GM18507 (cell line): ENCODE results near the gene ARF3.
A peak's percentile ranks its signal among the peaks of the same experiment; 100 is the strongest.

Experiments used
- DNase-seq: peaks from one replicate; pipeline ENCODE4 v3.0.0; 2011; ENCODE audit warnings: low read depth; ENCODE audit not compliant: insufficient read length; ENCODE audit errors: extremely low spot score
- FAIRE-seq: peaks from 2 replicates; lab custom pipeline; 2011; peaks lifted over from hg19 to GRCh38; lab: Jason Lieb, UNC

ARF3 gene

DNA sequence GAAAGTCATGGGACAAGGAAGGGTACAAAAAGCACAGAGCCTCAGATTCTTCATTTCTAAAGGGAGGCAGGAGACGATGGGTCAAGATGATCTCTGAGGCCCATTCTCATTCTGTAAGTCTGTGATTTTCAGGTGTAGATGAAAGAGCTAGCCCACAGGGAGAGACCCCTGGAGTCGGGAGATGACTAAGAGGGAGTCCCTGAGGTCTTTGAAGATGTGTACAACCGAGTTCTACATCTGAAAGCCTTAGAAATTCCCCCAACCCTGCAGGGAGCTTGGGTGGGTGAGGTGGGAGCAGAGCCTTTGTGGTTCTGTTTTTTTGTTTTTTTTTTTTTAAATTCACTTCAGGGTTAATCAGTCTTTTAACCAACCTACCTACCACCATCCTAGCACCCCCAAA is 11.2 kb upstream of the ARF3 start:
- DNase-seq (no peak), FAIRE-seq (no peak)

DNA sequence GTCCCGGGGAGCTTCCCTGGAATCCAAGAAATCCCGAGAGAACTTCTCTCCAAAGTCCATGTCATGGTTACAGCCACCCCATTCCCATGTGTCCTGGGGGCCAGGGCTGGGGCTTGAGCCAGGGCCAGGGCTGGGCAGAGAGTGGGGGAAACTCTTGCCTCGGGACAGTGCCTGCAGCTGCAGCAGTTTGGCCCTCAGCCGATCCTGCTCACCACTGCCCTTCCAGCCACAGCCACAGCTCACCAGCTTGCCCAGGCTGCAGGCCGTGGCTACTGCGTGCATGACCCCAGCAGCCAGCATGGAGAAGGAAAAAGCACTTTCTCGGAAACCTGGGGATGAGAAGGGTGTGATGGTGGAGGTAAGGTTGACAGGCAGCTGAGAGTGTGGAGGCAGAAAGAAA is 10.7 kb upstream of the ARF3 start:
- FAIRE-seq (no peak), DNase-seq (no peak)

DNA sequence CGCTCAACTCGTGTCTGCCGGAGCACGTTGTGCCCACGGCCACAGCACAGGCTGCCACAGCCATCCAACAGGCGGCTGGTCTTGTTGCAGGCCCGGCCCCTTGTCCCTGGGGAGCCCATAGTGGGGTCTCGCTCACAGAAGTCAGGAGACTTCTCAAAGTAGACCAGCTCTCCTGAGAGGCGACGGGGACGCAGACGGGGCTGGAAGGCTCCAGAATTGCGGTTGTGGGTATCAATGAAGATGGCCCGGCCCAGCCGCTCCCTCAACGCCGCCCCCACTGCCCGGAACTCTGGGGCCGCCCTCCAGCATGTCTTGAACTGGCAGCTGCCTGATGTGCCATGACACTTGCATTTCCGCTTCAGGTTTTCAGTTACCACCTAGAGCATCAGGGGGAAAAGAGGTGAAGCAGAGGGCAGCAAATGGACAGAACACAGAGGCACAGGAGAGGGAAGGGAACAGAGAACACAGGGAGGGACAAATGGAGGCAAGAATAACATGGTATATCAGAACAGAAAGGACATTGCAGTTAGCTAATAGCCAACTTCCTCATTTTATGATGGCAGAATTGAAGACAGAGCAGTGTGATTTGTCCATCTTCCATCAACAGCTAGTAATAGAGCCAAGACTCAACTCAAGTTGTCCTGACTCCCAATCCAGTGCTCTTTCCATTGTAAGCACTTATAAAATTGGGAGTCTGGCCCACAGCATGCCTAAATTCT is 9.0 kb upstream of the ARF3 start:
- DNase-seq = no peak
- peak; percentile 41 for FAIRE-seq

DNA sequence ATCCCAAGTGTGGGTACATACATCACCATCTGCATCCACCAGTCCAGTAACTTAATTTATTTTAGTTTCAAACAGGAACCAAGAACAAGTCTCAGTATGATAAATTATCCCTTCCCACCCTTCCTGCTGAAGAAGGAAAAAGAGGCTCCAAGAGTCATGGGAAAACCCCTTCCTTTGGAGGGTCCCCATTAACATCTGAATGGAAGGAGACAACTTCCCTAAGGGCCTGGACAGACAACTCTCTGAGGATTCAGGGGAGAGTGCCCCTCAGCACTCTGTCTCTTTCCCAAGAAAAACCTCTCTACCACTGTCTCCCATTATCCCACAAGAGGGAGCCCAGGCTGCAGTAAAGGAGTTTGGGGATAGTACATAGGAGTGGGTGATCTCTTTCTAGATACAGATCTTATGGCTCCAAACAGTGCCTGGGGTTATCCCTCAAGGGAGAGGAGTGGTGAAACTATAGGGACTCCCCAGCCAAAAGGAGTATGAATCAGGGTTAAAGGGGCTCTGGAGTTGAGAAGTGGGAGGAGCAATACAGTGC is 8.1 kb upstream of the ARF3 start:
- no peak for FAIRE-seq

DNA sequence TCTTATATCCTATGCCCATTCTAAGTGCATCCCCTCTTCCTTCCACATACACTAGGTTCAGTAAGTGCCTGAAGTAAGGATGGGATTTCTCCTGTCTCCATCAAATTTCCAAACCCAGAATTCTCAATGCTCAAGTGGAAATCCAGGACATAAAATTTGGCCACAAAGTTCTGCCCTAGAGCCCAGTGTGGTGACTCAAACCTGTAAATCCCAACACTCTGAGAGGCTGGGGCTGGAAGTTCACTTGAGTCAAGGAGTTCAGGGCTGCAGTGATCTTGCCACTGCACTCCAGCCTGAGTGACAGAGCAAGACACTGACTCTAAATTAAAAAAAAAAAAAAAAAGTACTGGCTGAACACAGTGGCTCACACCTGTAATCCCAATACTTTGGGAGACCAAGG is 4.5 kb upstream of the ARF3 start:
- FAIRE-seq (no peak), DNase-seq (no peak)

More for the DNA sequence above, 8.1 kb upstream of the ARF3 start:
- no peak for DNase-seq

DNA sequence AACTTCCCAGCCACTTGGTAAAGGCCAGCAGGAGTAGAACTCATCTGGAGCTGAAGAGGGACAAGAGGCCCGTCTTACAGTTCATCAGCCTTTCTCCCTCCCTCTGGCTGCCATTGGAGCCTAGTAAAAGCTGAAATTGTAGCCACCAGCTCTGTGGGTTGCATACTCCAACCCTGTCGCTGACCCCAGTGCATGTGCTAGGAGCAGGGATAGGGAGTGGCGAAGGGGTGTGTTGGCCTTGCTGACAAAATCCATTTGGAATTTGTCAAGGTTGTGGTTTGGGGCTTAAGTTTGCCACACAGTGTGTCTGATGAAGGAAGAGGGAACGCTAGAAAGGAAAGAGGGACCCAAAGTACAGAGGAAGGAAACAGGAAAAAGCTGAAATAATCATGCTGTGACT is 4.0 kb upstream of the ARF3 start:
- DNase-seq (no peak), FAIRE-seq (no peak)

DNA sequence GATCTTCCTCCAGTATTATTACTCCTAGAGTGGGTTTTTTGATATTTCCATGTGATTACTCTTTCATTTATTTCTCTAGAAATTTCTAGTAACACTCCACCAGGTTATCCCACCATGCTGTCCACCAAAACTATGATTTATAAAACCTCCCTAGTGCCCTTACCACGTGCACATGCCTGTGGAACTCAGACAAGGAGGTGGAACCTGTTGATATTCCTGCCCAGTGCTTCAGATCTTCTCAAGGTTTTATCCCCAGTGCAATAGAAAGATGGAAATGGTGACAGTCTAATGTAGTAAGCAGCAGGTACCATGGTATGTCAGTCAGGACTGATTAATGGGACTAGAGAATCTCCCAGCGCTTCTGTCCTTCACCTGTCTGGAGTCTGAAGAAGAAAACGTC is 3.5 kb upstream of the ARF3 start:
- DNase-seq (no peak), FAIRE-seq (no peak)

DNA sequence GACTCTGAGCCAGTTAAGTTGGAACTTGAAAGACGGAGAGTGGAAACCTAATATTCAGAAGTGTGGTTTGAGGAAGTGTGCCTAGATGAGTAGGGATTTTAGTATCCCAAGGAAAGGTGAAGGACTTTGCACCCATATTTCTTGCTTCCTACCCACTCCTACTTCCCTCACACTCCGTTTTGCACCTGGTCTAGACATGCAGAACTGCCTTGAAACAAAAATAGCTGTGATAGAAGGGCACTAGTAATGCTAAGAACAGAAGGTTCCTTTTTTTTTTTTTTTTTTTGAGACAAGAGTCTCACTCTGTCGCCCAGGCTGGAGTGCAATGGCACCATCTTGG is 732 bp upstream of the ARF3 start:
- FAIRE-seq = no peak
- DNase-seq = no peak

DNA sequence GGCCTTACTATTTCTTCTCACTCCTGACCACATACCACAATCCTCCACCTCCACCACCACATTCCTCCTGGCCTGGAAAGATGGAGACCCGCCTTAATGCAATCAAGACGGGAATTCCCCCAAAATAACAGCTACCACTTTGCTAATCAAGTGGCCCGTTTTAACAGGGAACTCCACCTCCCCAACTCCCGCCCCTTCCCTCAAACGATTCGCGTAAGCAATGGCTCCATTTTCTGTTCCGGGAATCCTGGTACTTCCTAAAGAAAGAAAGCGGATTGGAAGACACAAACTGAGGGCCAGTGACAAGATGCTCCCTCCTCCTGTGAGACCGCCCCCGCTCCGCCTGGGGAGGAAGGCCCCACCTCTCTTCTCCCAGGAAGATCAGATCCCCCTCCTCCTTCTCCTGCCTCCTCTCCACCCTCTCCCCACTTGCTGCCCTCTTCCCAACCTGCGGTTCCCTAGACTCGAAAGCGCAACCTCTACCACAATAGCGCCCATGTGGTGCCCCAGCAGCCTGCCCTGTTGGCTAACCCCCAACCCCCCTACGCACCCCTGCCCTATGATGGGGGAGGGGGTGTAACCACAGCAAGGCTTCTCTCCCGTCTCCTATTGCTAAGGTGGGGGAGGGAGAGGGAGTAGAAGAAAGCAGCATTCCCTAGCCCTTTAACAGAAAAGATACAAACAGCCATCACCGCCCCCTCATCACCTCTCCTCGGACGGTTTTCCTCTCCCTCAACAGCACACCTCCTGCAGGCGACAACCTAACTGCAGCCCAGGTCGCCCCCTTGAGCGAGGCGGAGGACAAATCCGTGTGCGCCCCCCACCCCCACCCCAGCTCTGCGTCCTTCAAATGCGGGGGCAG is 777 bp downstream of the ARF3 start:
- peak; percentile 63 for FAIRE-seq
- no peak for DNase-seq

DNA sequence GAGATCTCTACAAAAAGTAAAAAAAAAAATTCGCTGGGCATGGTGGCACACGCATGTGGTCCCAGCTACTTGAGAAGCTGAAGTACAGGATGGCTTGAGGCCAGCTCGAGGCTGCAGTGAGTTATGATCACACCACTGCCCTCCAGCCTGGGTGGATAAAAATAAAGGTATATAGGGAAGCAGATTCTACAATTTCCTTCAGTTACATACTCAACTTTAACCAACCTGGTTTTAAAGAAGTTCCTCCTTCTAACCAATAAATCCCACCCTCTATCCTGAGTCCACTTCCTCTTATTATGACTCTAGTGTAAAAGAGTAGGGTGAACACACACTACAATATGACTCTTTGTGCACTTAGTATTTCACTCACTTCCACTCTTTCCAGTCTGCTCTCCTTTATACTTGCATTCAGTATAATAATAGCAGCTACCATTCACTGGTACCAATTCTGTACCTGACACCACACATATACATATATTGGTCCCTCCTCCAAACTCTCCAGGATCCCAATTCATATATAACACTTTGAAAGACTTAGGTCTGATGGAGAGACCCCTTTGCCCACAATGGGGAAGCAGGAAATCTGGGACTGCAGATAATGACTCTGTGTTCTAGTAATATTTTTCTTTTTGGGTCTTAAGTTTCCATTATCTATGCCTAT is 2.3 kb downstream of the ARF3 start:
- DNase-seq = no peak
- FAIRE-seq = no peak

DNA sequence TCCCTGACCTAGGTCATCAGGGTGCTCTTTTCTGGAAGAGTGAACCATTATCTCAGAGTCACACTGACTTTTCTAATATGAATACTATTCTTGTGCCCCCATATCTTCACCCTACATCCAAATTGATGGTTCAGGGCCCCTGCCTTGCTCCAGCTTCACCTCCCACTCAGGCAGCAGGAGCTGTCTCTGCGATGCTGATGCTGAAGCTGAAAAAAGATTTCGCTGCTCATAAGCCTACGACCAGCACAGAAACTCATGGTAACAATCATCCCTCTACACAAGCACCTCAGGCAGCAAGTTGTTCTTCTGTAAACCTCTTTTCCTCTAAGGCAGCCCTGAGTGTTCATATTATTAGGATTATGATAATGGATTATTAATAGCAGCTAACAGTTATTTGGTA is 3.2 kb downstream of the ARF3 start:
- no peak for DNase-seq
- no peak for FAIRE-seq

DNA sequence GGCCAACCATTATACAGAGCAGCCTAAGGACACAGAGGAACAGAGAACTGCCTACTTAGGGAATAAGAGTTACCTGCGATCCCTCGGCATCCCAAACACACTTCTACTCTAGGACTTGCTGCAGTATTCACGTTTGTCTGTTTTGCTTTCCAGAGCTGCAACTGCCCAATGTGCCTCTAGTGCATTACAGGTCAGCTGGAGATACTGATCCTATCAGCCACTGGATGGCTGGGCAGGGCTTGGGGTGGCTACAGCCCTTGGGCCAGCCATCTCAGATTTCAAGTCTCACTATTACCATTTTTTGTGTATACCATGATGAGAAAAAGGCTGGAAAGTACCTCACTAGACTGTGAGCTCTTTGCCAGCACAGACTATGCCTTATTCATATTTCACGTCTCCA is 4.6 kb downstream of the ARF3 start:
- no peak for FAIRE-seq
- no peak for DNase-seq

DNA sequence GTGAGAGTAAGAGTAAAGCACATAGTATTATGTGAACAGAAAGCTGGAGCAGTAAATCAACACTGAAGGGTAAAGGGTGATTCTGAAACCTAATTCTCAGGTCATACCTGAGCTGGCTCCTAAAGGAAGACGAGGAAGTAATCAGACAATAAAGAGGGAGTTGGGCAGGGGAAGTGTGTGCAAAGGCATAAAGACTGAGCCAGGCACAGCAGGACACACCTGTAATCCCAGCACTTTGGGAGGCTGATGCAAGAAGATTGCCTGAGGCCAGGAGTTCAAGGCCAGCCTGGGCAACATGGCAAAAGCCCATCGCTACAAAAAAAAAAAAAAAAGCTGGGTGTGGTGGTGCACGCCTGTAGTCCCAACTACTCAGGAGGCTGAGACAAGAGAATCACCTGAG is 9.6 kb downstream of the ARF3 start:
- FAIRE-seq (no peak), DNase-seq (no peak)

DNA sequence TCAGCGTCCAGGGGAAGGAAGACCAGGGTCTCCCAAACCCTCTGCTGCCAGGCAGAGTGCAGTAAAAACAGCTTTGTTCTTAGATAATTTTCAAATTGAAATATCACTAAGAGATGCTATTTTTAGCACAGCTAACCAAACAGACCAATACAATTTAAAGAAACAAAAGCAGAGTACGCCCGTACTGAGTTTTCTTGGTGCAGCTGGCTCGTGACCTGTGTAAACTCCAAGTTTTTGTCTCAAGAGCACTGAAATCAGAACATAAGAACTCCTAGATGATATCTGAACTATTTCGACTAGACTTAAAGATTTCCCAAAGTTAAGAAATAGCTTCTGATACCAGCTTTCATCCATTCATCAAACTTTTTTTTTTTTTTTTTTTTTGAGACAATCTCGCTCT is 10.3 kb downstream of the ARF3 start:
- no peak for DNase-seq
- no peak for FAIRE-seq

DNA sequence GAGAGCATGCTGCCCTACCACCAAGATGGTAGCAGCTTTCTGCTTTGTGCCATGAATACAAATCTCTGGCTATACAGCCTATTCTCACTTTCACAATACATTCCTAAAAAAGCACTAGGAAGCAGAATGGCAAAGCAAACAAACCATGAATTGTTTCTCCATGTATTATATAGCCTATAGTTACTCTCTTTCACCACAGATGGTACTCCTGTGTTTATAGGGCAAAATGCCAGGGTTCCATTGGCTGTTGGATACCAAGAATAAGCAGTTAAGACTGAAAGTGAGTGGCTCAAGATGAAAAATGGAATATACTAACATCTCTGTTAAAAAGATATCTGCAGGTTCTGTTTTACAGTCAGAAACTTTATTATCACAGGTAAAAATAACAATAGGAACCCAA is 11.1 kb downstream of the ARF3 start:
- DNase-seq = no peak
- no peak for FAIRE-seq

DNA sequence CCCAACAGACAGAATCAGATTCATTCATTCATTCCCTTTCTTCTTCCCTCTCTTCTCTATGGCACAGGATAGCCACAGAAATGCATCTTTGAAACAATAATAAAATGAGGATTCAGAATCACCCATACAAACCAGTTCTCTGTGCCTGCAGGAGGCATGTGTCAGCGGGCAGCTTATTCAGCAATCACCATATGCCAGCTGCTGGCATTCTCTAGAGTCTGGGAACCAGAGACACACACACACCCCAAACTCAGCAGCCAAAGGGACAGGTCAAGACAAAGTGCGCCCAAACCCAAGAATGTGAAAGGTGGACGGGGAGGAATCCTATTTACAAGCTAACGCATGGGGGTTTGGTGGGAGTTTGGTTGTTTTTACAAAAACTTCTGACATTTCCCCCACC is 14.1 kb downstream of the ARF3 start:
- FAIRE-seq (no peak), DNase-seq (no peak)

DNA sequence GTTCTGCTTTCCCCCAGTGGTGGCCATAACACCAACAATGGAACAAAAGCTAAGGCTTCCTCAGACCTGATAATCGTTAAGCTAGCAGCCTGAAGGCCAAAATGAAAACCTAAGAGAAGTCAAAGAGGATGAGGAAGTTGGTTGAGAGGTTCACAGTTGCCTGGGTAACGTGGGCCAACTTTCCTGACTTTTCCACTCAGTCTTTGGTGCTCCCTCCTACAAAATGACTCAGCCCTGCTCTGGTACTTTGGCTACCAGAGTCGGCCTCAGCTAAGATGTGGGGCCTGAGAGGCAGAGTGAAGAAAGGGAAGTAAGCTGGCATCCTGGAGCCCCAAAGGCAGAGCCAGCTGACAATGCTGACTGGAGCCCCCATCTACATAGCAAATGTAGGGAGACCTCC is 17.1 kb downstream of the ARF3 start:
- FAIRE-seq = no peak

DNA sequence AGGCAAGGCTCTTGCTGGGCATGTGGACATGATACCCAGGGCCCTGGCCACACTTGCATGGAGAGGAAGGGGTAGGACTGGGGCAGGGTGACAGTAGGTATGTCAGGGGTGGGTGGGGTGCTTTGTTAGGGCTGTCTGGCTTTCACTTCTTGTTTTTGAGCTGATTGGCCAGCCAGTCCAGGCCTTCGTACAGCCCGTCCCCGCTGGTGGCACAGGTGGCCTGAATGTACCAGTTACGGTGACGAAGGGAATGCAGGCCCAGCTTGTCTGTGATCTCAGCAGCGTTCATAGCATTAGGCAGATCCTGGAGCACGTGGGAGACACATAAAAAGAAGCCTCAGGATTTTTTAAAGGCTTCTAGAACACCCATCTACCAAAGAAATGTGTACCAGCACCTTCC is 18.5 kb downstream of the ARF3 start:
- no peak for FAIRE-seq
- DNase-seq = no peak

More for the DNA sequence above, 17.1 kb downstream of the ARF3 start:
- DNase-seq = no peak

DNA sequence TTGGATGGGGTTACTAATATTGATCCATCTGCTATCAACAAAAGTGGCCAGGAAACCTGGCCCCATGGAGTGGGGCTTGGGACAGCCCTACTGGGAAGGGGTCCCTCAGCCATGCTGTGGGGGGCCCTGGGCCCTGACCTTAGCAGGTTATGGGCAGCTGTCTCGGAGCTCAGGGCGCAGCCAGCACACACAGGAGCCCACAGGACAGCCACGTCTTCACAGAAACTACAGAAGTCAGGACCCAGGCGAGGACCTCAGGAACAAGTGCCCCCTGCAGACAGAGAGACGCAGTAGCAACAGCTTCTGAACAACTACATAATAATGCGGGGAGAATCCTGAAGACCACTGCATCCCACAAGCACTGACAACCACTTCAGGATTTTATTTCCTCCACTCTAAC is 20.1 kb downstream of the ARF3 start:
- no peak for DNase-seq

DNA sequence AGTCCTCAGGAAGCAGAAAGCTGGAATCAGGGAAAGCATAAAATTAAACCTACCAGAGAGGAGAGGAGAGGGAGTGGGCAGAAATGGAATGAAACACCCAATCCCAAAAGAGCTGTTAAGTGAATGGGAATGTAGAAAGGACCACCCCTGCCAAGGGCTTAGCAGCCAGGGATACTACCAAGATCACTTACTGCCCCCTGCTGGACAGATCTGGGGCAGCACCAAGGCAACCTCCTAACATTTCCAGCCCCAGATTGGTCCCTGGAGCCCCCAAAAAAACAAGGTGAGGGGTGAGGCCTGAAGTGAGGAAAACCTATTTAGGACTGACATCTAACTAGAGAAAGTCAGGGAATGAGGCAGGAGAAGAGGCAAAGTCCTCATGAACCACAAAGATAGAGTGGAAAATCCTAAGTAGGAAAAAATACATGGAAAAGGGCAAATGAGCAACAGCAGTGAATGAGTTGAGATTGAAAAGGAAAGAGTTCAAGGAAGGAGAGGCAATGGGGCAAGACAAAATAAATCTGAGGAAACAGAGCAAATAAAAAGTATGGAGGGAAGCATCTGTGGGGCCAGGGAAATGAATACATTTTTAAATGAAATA is 20.8 kb downstream of the ARF3 start:
- FAIRE-seq (peak; percentile 72), DNase-seq (peak; percentile 55)

More for the DNA sequence above, 20.1 kb downstream of the ARF3 start:
- FAIRE-seq = no peak
